ENCODE data around the gene SLC35B4.

Gene SLC35B4

DNA sequence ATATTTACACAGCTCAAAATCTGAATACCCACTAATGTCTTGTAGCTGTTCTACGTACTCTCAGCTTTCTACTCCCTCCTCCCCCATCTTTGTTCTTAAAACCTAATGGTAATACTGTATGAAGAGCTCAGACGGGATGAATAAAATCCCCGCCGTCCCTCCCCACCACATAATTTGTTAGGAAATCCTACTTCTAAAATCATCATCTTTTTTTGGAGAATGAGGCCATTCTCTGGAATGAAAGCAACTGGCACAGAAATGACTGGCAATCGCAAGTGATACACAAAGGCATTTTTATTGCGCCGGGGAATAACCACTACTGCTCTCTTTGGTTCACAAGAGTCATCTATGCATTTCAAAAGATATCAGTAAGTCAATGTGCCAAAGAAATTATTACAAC, 27.3 kb downstream of the SLC35B4 start:
- no peak for DNase-seq

DNA sequence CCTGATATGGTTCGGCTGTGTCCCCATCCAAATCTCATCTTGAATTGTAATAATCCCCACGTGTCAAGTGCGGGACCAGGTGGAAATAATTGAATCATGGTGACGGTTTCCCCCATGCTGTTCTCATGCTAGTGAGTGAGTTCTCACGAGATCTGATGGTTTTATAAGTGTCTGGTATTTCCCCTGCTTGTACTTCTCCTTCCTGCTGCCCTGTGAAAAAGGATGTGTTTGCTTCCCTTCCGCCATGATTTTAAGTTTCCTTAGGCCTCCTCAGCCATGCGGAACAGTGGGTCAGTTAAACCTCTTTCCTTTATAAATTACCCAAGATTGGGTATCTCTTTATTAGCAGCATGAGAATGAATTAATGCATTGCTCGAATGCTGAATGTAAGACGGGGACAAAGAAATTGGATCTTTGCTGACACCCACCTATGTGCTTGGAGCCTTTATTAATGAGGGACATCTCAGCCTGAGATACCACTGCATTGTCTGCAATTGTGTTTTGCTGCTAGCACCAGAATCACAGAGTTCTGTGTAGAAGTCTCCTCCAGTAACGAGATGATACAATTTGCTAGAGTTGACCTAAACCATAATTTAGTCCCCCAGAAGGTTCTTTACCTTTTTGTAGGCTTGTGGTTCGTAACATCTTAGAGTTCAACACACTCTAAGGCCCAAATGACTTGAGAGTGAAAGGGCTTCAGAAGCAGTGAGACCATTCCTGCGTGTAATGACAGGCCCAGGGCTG, 28.6 kb downstream of the SLC35B4 start:
- DNase-seq: no peak

DNA sequence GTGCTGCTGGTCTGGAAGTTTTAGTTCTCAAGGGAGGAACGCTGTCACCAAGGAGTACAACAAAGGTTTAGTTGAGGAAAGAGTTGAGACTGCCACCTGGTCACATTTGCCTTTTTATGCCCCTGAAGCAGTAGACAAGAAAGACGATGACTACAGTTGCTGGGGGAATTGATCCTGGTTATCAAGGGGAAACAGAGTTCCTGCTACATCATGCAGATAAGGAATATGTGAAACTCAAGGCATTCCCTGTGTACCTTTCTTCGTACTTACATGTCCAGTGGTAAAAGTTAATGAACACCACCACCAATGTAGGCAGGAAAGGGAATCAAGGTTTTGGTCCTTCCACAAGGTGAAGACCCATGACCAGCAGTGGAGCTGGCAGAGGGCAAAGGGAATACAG, 31.8 kb downstream of the SLC35B4 start:
- no peak for DNase-seq

DNA sequence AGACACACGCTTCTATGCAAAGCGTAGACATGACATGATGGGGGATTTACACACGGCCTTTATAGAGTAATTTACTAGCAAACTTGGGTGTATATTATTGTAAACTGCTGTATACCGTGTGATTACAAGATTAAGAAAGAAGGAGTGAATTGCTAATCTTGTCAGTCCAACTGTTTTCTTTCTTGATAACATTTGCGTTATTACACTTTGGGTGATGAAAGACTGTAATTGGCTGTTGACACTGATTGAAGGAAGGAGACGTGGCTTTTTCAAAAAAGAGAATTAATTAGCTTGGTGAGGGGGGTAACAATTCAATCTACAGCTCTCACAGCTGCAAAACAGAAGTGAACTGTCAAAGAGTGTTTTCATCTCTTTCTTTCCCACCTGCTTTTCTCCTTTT, 32.7 kb downstream of the SLC35B4 start:
- DNase-seq: no peak

- no peak for DNase-seq
These were observed 36.2 kb downstream of the SLC35B4 start for GRCh38 chr7:134280508-134280907.

GRCh38 chr7:134279898-134280297, 36.8 kb downstream of the SLC35B4 start:
- DNase-seq: no peak

GRCh38 chr7:134279336-134279735, 37.4 kb downstream of the SLC35B4 start:
- DNase-seq: no peak

- DNase-seq: no peak
These were observed 38.1 kb downstream of the SLC35B4 start for GRCh38 chr7:134278502-134279153.

DNA sequence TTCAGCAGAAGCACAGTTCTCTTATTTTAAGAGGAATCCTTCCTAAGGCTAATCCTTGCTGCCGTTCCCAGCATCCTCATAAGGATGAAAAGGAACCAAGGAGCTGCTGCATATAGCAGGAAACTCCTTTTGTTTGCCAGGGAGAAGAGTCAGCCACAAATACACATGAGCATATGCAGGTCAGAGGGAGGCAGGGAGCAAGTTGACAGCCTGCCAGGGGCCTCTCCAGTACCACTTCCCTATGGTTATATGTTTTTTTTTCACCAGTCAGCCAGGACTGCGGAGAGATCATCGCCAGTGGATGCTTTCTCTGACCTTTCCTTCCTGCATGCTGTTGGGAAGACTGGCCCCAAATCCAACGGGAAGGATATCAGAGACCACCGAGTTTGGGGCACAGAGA, 39.8 kb downstream of the SLC35B4 start:
- no peak for DNase-seq

- DNase-seq: no peak
These were observed 54.4 kb downstream of the SLC35B4 start for GRCh38 chr7:134262322-134262721.

GRCh38 chr7:134255814-134256213, 60.9 kb downstream of the SLC35B4 start:
- DNase-seq: no peak

- DNase-seq: no peak
These were observed 62.4 kb downstream of the SLC35B4 start for GRCh38 chr7:134254311-134254710.

DNA sequence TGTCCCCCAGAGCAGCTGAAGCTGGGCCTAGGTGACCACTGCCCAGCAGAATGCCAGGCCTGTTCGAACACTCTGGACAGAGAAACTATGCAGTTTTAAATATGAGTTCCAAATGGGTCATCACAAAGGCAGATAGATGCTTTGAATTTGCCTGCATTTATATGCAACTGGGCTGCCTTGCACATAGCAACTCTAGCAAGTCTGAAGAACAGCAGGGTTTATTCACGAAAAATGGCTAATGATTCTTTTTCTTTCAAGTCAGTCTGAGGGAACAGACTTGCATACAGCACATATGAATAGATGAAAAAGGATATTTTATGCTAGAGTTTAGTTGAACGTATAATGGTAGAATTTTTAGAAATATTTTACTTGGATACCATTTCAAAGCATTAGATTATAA, 68.5 kb downstream of the SLC35B4 start:
- no peak for DNase-seq

- DNase-seq: no peak
These were observed 70.0 kb downstream of the SLC35B4 start for GRCh38 chr7:134246761-134247160.

GRCh38 chr7:134246347-134246746, 70.4 kb downstream of the SLC35B4 start:
- DNase-seq: no peak

GRCh38 chr7:134245253-134245652, 71.5 kb downstream of the SLC35B4 start:
- no peak for DNase-seq

Data from CD4-positive, alpha-beta T cell treated with Interleukin-15 for 1 hour (primary cell).